Fibroblast of mammary gland (primary cell): Measurements from ENCODE around the gene GTF3C2.

ENCODE experiments used
- DNase-seq: peaks from one replicate; pipeline ENCODE4 v3.0.0-alpha.2; 2010; ENCODE audit warnings: low read depth
- H3K4me3 ChIP-seq: 2 replicates; pipeline ENCODE4 v1.5.1; 2011; ENCODE audit warnings: low read depth, mild to moderate bottlenecking, low read length, moderate library complexity; ENCODE audit not compliant: control insufficient read depth
- CTCF ChIP-seq: conservative IDR thresholded peaks from 2 replicates; pipeline ENCODE4 v1.5.1; 2011; ENCODE audit warnings: low read depth, low read length, inconsistent platforms; ENCODE audit not compliant: control insufficient read depth, insufficient read depth

GTF3C2 gene

DNA sequence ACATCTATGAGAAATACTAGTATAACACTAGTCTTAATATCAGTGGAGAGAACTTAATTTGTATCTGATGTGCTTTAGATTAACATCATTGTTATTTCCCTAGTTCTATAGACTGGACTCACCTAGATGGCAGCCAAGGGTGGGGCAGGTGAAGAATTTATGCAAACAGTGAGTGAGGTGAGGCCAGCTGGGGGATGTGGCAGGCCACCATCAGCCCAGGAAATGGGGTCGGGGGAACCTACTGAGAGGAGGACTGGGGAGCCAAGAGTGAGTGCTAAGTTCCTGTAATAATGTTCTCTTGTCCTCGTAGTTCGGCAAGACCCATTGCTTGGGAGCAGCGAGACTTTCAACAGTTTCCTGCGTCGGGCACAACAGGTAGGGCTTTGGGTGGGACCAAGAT lies 16.4 kb upstream of the GTF3C2 start:
- TF ChIP-seq CTCF: no peak
- H3K4me3 ChIP-seq: no peak overlapping the region
- DNase-seq: no peak

- DNase-seq: peak; percentile 63
- peak overlapping the region; percentile 93 for H3K4me3 ChIP-seq
- no peak for TF ChIP-seq CTCF
Observed at GRCh38 chr2:27370816-27371620, 14.5 kb upstream of the GTF3C2 start.

- peak within 1 kb of the TSS; percentile 93 for H3K4me3 ChIP-seq
- DNase-seq: peak; percentile 99
- peak; percentile 54 for TF ChIP-seq CTCF
Observed at GRCh38 chr2:27370026-27370815, 13.7 kb upstream of the GTF3C2 start, which contains the start of the genes EIF2B4 and SNX17. TSS of gene EIF2B4 (minus strand) at chr2:27370338. CDS start at chr2:27370314, 24 bp downstream. TSS of gene SNX17 (plus strand) at chr2:27370616. CDS start at chr2:27370744, 128 bp downstream.

DNA sequence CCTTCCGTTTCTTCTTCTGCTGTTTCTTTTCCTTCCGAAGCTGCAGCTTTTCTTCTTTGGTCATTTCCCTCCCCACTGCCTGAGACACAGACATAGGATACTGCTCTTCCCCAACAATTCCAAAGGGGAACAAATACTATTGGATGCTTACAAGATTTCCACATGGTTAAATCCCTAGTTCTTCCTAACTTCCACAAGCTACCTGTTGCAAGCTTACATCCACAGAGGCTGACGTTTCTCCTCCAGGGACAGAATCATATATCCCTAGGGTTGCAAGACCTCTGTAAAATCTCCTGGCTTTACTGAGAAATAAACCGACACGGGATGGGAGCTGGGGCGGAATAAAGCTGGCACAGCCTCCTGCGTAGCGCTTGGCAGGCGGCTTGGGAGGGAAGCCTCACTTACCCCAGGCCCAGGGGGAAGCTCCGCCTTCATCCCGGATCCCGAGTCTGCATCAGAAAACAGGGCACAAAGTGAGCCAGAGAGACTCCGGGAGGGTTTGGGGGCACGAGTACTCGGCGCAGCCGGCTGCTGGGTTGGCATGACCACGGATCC lies 13.0 kb upstream of the GTF3C2 start:
- peak overlapping the region; percentile 93 for H3K4me3 ChIP-seq
- no peak for TF ChIP-seq CTCF
- peak; percentile 59 for DNase-seq

GRCh38 chr2:27363933-27364332 lies 7.4 kb upstream of the GTF3C2 start:
- no peak overlapping the region for H3K4me3 ChIP-seq
- no peak for DNase-seq
- TF ChIP-seq CTCF: no peak

DNA sequence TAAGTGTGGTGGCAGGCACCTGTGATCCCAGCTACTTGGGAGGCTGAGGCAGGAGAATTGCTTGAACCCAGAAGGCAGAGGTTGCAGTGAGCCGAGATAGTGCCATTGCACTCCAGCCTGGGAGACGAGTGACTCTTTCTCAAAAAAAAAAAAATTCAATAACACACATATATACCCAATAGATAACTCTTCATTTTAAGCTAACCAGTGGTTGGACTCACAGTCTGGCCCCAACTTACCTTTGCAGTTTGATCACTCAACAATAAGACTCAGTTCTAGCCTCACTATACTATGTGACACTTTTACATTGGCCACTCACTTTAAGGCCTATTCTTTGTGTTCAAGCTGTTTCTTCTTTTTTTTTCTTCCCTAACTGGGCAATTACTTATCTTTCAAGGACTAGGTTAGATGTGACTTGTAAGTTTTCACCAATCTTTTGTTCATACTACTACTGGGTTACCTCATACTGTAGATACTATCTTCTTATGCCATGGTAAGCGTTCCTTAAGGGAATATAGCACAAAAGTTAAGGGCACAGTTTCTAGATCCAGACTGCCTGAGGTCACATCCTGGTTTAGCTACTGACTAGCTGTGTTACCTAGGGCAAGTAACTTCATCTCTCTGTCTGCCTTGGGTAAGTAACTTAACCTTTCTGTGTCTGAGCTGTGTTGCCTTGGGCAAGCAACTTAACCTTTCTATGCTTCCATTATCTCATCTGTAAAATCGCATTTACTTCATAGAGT lies 6.3 kb upstream of the GTF3C2 start:
- H3K4me3 ChIP-seq: no peak overlapping the region
- TF ChIP-seq CTCF: no peak
- no peak for DNase-seq
